H1 (cell line): ENCODE results near the gene PLEKHN1. TPM values are rescaled to one million over a fixed set of nuclear protein-coding genes. Genes with fewer than 3 reads are reported as not detected.
A peak's percentile ranks its signal among the peaks of the same experiment; 100 is the strongest.

Experiments used
- CTCF ChIA-PET: fragments of 300-600 bp; sonication (Branson Sonifier 250); formaldehyde crosslinking; loops from one replicate; lab custom pipeline; 2021; ENCODE audit not compliant: partially characterized antibody; lab: Charles Lee
- POLR2A ChIA-PET: fragments of 300-600 bp; sonication (Branson Sonifier 250); formaldehyde crosslinking; loops from one replicate; lab custom pipeline; 2021; ENCODE audit warnings: inconsistent platforms; ENCODE audit not compliant: partially characterized antibody; lab: Charles Lee
- DNase-seq, 2 experiments: peaks; one replicate each; pipeline versions ENCODE4 v3.0.0 to v3.0.0-alpha.2; 2010 to 2022; ENCODE audit warnings: low spot score in 2 of 2, low read depth in 1 of 2, mixed read lengths in 1 of 2
- FAIRE-seq: peaks from 2 replicates; lab custom pipeline; 2011; peaks lifted over from hg19 to GRCh38; lab: Jason Lieb, UNC
- H2AFZ ChIP-seq: 2 replicates; pipeline ENCODE4 v1.8.1; 2012; ENCODE audit warnings: low read length, inconsistent platforms
- H2AK5ac ChIP-seq: 2 replicates; pipeline ENCODE4 v1.6.1; 2013; ENCODE audit warnings: low read depth, low read length
- H2BK120ac ChIP-seq: replicated peaks from 2 replicates; pipeline ENCODE3; 2013; ENCODE audit warnings: low read depth, low read length, inconsistent platforms
- H2BK12ac ChIP-seq: 2 replicates; pipeline ENCODE4 v1.6.1; 2013; ENCODE audit warnings: low read depth, low read length
- H2BK15ac ChIP-seq: 2 replicates; pipeline ENCODE4 v1.6.1; 2013; ENCODE audit warnings: low read length
- H2BK20ac ChIP-seq: 2 replicates; pipeline ENCODE4 v1.6.1; 2013; ENCODE audit warnings: low read length
- H2BK5ac ChIP-seq: 2 replicates; pipeline ENCODE4 v1.6.1; 2013; ENCODE audit warnings: low read depth, low read length
- H3K14ac ChIP-seq: 2 replicates; pipeline ENCODE4 v1.6.1; 2013; ENCODE audit warnings: inconsistent platforms; ENCODE audit not compliant: insufficient read length
- H3K18ac ChIP-seq: 2 replicates; pipeline ENCODE4 v1.6.1; 2013; ENCODE audit warnings: low read length; ENCODE audit errors: extremely low read depth
- H3K23ac ChIP-seq: 2 replicates; pipeline ENCODE4 v1.6.1; 2013; ENCODE audit warnings: inconsistent platforms; ENCODE audit not compliant: insufficient read length
- H3K23me2 ChIP-seq: 2 replicates; pipeline ENCODE4 v1.6.1; 2013; ENCODE audit warnings: low read depth, low read length
- H3K27ac ChIP-seq: 2 replicates; pipeline ENCODE4 v1.6.1; 2011; ENCODE audit warnings: low read depth, low read length, inconsistent platforms
- H3K27me3 ChIP-seq, 4 experiments: replicated peaks in 1 of 4; 1 replicate in 1 of 4; 2 replicates in 3 of 4; pipeline versions ENCODE4 v1.6.1 to v1.8.1; 2011 to 2013; ENCODE audit warnings: low read length in 3 of 4, mild to moderate bottlenecking in 3 of 4, inconsistent platforms in 2 of 4, mixed read lengths in 2 of 4, moderate library complexity in 1 of 4; ENCODE audit not compliant: control insufficient read depth in 3 of 4, insufficient read depth in 3 of 4; ENCODE audit errors: extremely low read depth in 1 of 4
- H3K36me3 ChIP-seq, 4 experiments: 2 replicates each; pipeline versions ENCODE4 v1.6.1 to v1.8.1; 2011 to 2013; ENCODE audit warnings: mild to moderate bottlenecking in 4 of 4, low read length in 3 of 4, moderate library complexity in 2 of 4, control low read depth in 1 of 4, inconsistent platforms in 1 of 4; ENCODE audit not compliant: insufficient read depth in 4 of 4, control insufficient read depth in 2 of 4
- H3K4ac ChIP-seq: replicated peaks from 2 replicates; pipeline ENCODE3; 2013; ENCODE audit warnings: low read length, low read depth, mixed read lengths, inconsistent platforms; ENCODE audit not compliant: insufficient read length
- H3K4me1 ChIP-seq, 4 experiments: replicated peaks in 1 of 4; 1 replicate in 1 of 4; 2 replicates in 3 of 4; pipeline versions ENCODE4 v1.6.1 to v1.8.1; 2011 to 2013; ENCODE audit warnings: low read length in 3 of 4, inconsistent platforms in 2 of 4, mixed read lengths in 1 of 4; ENCODE audit not compliant: insufficient read depth in 4 of 4, control insufficient read depth in 3 of 4
- H3K4me2 ChIP-seq, 2 experiments: 2 replicates each; pipeline versions ENCODE4 v1.6.1 to v1.8.1; 2011 to 2013; ENCODE audit warnings: low read depth in 2 of 2, low read length in 2 of 2, control low read depth in 1 of 2, inconsistent platforms in 1 of 2, mild to moderate bottlenecking in 1 of 2; ENCODE audit not compliant: insufficient read depth in 1 of 2
- H3K4me3 ChIP-seq, 4 experiments: fragments of 200-600, 300-600 bp in 1 of 4; sonication (generic), shearing (Covaris generic), sonication (Bioruptor Twin) in 1 of 4; 2 replicates each; pipeline versions ENCODE4 v1.5.1 to v1.8.1; 2011 to 2016; ENCODE audit warnings: low read length in 4 of 4, low read depth in 3 of 4, control low read depth in 2 of 4, inconsistent platforms in 2 of 4, mild to moderate bottlenecking in 2 of 4, mixed read lengths in 1 of 4, moderate library complexity in 1 of 4; ENCODE audit not compliant: insufficient read depth in 2 of 4; ENCODE audit errors: extremely low read depth in 1 of 4
- H3K56ac ChIP-seq: replicated peaks from 2 replicates; pipeline ENCODE3; 2013; ENCODE audit warnings: low read depth, mild to moderate bottlenecking, mixed read lengths, low read length, inconsistent platforms; ENCODE audit not compliant: insufficient read length
- H3K79me1 ChIP-seq: 2 replicates; pipeline ENCODE4 v1.6.1; 2013; ENCODE audit warnings: low read depth, low read length, control low read depth
- H3K79me2 ChIP-seq, 2 experiments: 2 replicates each; pipeline versions ENCODE4 v1.6.1 to v1.8.1; 2012 to 2013; ENCODE audit warnings: low read length in 2 of 2, mild to moderate bottlenecking in 2 of 2, inconsistent platforms in 1 of 2; ENCODE audit not compliant: insufficient read depth in 2 of 2, control insufficient read depth in 1 of 2
- H3K9ac ChIP-seq, 4 experiments: replicated peaks in 1 of 4; 1 replicate in 1 of 4; 2 replicates in 3 of 4; pipeline versions ENCODE4 v1.6.1 to v1.8.1; 2011 to 2013; ENCODE audit warnings: low read depth in 3 of 4, low read length in 3 of 4, control low read depth in 2 of 4, mild to moderate bottlenecking in 2 of 4, moderate library complexity in 2 of 4, inconsistent platforms in 1 of 4; ENCODE audit errors: extremely low read depth in 1 of 4
- H3K9me3 ChIP-seq, 2 experiments: 2 replicates each; pipeline versions ENCODE4 v1.6.1 to v1.8.1; 2012 to 2013; ENCODE audit warnings: mild to moderate bottlenecking in 2 of 2, moderate library complexity in 2 of 2, control low read depth in 1 of 2, inconsistent platforms in 1 of 2, low read depth in 1 of 2, low read length in 1 of 2, mixed read lengths in 1 of 2; ENCODE audit not compliant: insufficient read depth in 2 of 2
- H4K20me1 ChIP-seq, 2 experiments: replicated peaks in 1 of 2; 2 replicates each; pipeline versions ENCODE3 to v1.8.1; 2011 to 2013; ENCODE audit warnings: inconsistent platforms in 2 of 2, low read length in 2 of 2, mild to moderate bottlenecking in 1 of 2; ENCODE audit not compliant: insufficient read depth in 2 of 2, control insufficient read depth in 1 of 2
- H4K5ac ChIP-seq: 2 replicates; pipeline ENCODE4 v1.6.1; 2013; ENCODE audit warnings: low read length, low read depth, mixed read lengths, inconsistent platforms; ENCODE audit not compliant: insufficient read length
- H4K8ac ChIP-seq: 2 replicates; pipeline ENCODE4 v1.8.0; 2013; ENCODE audit warnings: mild to moderate bottlenecking, moderate library complexity, low read length, inconsistent platforms; ENCODE audit not compliant: insufficient read depth; ENCODE audit errors: extremely low read depth
- H4K91ac ChIP-seq: replicated peaks from 2 replicates; pipeline ENCODE3; 2013; ENCODE audit warnings: low read length, mixed read lengths, inconsistent platforms; ENCODE audit not compliant: insufficient read length
- GABPA ChIP-seq: IDR thresholded peaks from 2 replicates; pipeline ENCODE4 v1.6.1; 2011; ENCODE audit warnings: mild to moderate bottlenecking, low read length, moderate library complexity, borderline replicate concordance; ENCODE audit not compliant: insufficient read depth
- POLR2A ChIP-seq, 2 experiments: IDR thresholded peaks; 1 replicate in 1 of 2; 2 replicates in 1 of 2; pipeline ENCODE4 v1.6.1; 2011; ENCODE audit warnings: low read depth in 2 of 2, low read length in 2 of 2, mild to moderate bottlenecking in 2 of 2; ENCODE audit errors: control extremely low read depth in 1 of 2
- RAD21 ChIP-seq, 2 experiments: IDR thresholded peaks in 1 of 2; conservative IDR thresholded peaks in 1 of 2; 2 replicates each; pipeline ENCODE4 v1.6.1; 2011; ENCODE audit warnings: low read depth in 2 of 2, low read length in 2 of 2, improper control_type of control experiment in 1 of 2, inconsistent platforms in 1 of 2, mild to moderate bottlenecking in 1 of 2, moderate library complexity in 1 of 2
- SIN3A ChIP-seq, 2 experiments: IDR thresholded peaks in 1 of 2; conservative IDR thresholded peaks in 1 of 2; 2 replicates each; pipeline ENCODE4 v1.6.1; 2011 to 2012; ENCODE audit warnings: low read length in 2 of 2, improper control_type of control experiment in 1 of 2, low read depth in 1 of 2, mild to moderate bottlenecking in 1 of 2
- WGBS, 2 experiments: shearing (Covaris generic) in 1 of 2; methylation state at CpG; one replicate each; pipeline versions ENCODE4 v1.1.6 to v1.1.7; 2013 to 2015; ENCODE audit warnings: low lambda C conversion rate in 2 of 2, mixed read lengths in 2 of 2, inconsistent platforms in 1 of 2, low coverage in 1 of 2, missing lambda C conversion rate in 1 of 2; ENCODE audit not compliant: insufficient replicate concordance in 2 of 2, insufficient coverage in 1 of 2, insufficient read length in 1 of 2; ENCODE audit errors: extremely low coverage in 1 of 2, missing lambda C conversion rate in 1 of 2; 5-methylcytosine and 5-hydroxymethylcytosine counted together
- polyA plus RNA-seq, 7 experiments: library from polyadenylated mRNA; depleted of rRNA in 3 of 7; stranded (reverse) in 5 of 7; unstranded in 2 of 7; fragments of >200 nt in 5 of 7; fragments of 200-250 nt in 2 of 7; gene quantifications; 1 replicate in 5 of 7; 2 replicates in 1 of 7; 4 replicates in 1 of 7; pipeline versions ENCODE4 v1.2.1 to v1.2.3, GENCODE V29; 2011 to 2013; ENCODE audit warnings: missing spikeins in 2 of 7, mixed read lengths in 2 of 7
- total RNA-seq: library from RNA; stranded (reverse); fragmentation: NEBNext Ultra II Directional; extraction: Animal tissue kit (Norgen Biotek cat#: 25700); gene quantifications from 2 replicates; pipeline ENCODE4 v1.2.1, GENCODE V29; 2021
- TF ChIP-seq, protein P1 (sequence below), 3 experiments: IDR thresholded peaks; 1 replicate in 2 of 3; 2 replicates in 1 of 3; pipeline versions ENCODE4 v1.5.1 to v1.6.1; 2011; ENCODE audit warnings: low read length in 3 of 3, mild to moderate bottlenecking in 3 of 3, inconsistent platforms in 2 of 3, low read depth in 1 of 3, moderate library complexity in 1 of 3; ENCODE audit not compliant: insufficient read depth in 1 of 3; ENCODE audit errors: control extremely low read depth in 1 of 3

The PLEKHN1 gene
- total and polyA plus RNA-seq, 2 of the 8 experiments (the other 6 are each of a cell fraction or from before 2014, with no cell fraction given): 0.39 to 1.5 TPM

DNA sequence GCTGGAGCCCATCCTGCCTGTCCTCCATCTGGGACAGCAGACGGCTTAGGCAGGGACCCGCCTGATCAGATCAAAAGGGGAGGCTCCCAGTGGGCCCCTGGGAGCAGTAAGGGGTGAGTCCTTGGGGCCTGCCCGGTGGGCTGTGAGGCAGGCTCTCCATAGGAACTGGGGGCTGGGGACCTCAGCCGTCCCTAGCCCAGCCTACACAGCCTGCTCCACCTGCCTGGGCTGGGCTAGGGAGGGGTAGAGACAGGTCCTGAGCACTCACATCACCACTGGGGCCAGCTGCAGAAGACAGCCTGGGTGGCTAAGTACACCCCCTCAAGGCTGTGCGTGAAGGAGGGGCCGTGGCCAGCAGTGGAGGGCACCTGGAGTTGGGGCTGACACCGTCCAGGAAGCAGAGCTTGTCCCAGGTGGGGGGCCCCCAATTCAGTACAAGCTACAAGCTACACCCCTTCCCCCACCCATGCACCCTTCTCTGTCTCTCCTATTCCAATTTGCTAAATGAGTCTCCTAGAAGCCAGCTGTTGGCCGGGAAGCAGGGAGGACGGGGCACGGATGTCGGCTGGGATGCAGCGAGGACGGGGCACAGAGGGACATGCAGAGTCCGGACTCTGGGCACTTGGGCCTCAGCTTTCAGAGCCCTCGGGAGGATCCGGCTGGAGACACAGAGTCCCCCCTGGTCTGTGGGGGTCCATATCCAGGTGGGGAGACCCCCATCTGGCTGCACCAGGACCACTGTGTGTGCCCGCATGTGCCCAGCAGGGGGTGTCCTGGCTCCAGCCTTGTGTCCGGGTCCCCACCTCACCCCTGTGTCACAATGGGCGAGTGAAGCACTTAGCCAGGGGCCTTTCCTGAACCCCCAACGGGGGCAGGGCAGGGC, 48.8 kb downstream of the PLEKHN1 start:
- Histone ChIP-seq H3K4me1 (peaks cover 0 to 21% (median 15%) of the 10 kb centered on the region in 4 experiments; a peak in 6 of 7 replicates), H3K23me2 (peaks cover 6% of the 10 kb centered on the region), H3K4me2 (peak overlapping the region in 1 of 2 experiments; percentile 76; a peak in 1 of 4 replicates), H3K27me3 (peaks cover 0 to 3% (median 0%) of the 10 kb centered on the region in 4 experiments; a peak in 2 of 7 replicates), H4K20me1 (no peaks in the 10 kb centered on the region), H2BK12ac (no peak overlapping the region), H3K18ac (no peak overlapping the region), H2BK20ac (no peak overlapping the region), H3K4ac (no peak overlapping the region), H2AK5ac (peak overlapping the region; percentile 55; the same call in 1 of the 2 replicates), H4K8ac (peak overlapping the region; percentile 81), H3K79me2 (no peaks in the 10 kb centered on the region), H4K5ac (no peak overlapping the region), H3K79me1 (no peaks in the 10 kb centered on the region), H2BK120ac (no peak overlapping the region), H3K4me3 (peak overlapping the region in 1 of 4 experiments; percentile 64; a peak in 1 of 8 replicates), H3K36me3 (no peaks in the 10 kb centered on the region), H3K56ac (no peak overlapping the region), H2BK15ac (no peak overlapping the region), H3K9me3 (no peaks in the 10 kb centered on the region), H4K91ac (no peak overlapping the region), H3K14ac (no peak overlapping the region), H2AFZ (no peak overlapping the region), H3K23ac (no peak overlapping the region), H3K27ac (no peak overlapping the region), H3K9ac (no peak overlapping the region), H2BK5ac (no peak overlapping the region)
- CTCF ChIA-PET: interaction anchor here (0.6 to 7.8 kb wide), 21 partner anchors 9 to 1136 kb away, joined by 3 to 74 read pairs (median 3); partner anchors contain the start of genes HES4, PERM1 and SAMD11
- DNase-seq: peak in 1 of 2 experiments; percentile 68
- FAIRE-seq: no peak
- peak in 1 of 2 experiments; percentile 49; a peak in 1 of 3 replicates for TF ChIP-seq POLR2A (IDR thresholded peaks at IDR 0.05; ENCODE audit: control extremely low read depth in 1 of 2, low read depth in 2 of 2, low read length in 2 of 2)
- peak; percentile 41; the same call in 1 of the 2 replicates for TF ChIP-seq GABPA
- TF ChIP-seq, protein P1, sequence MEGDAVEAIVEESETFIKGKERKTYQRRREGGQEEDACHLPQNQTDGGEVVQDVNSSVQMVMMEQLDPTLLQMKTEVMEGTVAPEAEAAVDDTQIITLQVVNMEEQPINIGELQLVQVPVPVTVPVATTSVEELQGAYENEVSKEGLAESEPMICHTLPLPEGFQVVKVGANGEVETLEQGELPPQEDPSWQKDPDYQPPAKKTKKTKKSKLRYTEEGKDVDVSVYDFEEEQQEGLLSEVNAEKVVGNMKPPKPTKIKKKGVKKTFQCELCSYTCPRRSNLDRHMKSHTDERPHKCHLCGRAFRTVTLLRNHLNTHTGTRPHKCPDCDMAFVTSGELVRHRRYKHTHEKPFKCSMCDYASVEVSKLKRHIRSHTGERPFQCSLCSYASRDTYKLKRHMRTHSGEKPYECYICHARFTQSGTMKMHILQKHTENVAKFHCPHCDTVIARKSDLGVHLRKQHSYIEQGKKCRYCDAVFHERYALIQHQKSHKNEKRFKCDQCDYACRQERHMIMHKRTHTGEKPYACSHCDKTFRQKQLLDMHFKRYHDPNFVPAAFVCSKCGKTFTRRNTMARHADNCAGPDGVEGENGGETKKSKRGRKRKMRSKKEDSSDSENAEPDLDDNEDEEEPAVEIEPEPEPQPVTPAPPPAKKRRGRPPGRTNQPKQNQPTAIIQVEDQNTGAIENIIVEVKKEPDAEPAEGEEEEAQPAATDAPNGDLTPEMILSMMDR (IDR thresholded peaks at IDR 0.05; ENCODE audit: control extremely low read depth in 1 of 3, insufficient read depth in 1 of 3, low read depth in 1 of 3, low read length in 3 of 3): peak in 2 of 3 experiments; percentile 41 to 46; a peak in 2 of 4 replicates
- peak; percentile 44 to 62; a peak in 3 of 4 replicates for TF ChIP-seq RAD21 (IDR thresholded peaks at IDR 0.05 in 1 of 2, conservative IDR thresholded peaks at IDR 0.05 in 1 of 2; ENCODE audit: low read depth in 2 of 2, low read length in 2 of 2)
- no peak for TF ChIP-seq SIN3A (conservative IDR thresholded peaks at IDR 0.05 in 1 of 2, IDR thresholded peaks at IDR 0.05 in 1 of 2; ENCODE audit: low read depth in 1 of 2, low read length in 2 of 2)
- POLR2A ChIA-PET: interaction anchor here (0.8 to 14.9 kb wide), 15 partner anchors 9 to 149 kb away, joined by 3 to 245 read pairs (median 5); partner anchors contain the start of gene HES4
- 84% methylated on average over 20 of the region's 20 CpGs; no CpG with 5 or more reads in 1 of the 2 experiments for WGBS, 2 experiments
